Activated CD8-positive, alpha-beta memory T cell treated with anti-CD3 and anti-CD28 coated beads for 48 hours (primary cell): ENCODE measurements around the gene BPIFB4.
"Not testable (repeated sequence)": the region's sequence is repeated elsewhere in the genome, so short reads cannot be mapped to it uniquely, and the experiment has no call there.

Experiments
- DNase-seq, 3 experiments: peaks; one replicate each; pipeline ENCODE4 v3.0.0-alpha.2; 2020; ENCODE audit warnings: low read depth in 2 of 3, low spot score in 2 of 3

The BPIFB4 gene

GRCh38 chr20:33084722-33085121 is 5.3 kb downstream of the BPIFB4 start:
- no peak for DNase-seq

DNA sequence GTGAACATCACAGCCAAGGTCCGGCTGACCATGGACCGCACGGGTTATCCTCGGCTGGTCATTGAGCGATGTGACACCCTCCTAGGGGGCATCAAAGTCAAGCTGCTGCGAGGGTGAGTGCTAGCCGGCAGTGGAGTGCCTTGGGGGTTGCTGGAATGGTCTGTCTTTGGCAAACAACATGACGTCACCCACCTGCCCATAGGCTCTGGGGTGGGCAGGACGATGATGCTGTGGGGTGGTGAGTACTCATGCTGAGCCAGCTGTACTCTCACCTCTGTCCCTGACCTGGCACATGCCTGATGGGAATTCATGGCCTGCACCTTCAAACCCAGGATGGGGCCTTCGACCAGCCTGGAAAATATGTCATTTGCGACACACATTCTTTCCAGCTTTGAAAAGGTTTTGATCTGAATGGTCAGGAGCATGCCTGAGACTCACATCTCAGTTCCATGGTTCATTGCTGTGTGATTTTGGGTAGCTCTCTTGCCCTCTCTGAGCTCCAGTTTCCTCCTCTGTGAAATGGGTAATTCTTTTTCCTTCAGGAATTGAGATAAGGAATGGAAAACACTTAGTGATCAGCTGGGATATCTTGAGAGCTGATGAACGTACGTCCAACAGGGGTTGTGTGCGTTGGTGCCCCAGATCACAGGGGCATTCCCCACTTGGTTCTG is 6.7 kb downstream of the BPIFB4 start:
- no peak for DNase-seq

DNA sequence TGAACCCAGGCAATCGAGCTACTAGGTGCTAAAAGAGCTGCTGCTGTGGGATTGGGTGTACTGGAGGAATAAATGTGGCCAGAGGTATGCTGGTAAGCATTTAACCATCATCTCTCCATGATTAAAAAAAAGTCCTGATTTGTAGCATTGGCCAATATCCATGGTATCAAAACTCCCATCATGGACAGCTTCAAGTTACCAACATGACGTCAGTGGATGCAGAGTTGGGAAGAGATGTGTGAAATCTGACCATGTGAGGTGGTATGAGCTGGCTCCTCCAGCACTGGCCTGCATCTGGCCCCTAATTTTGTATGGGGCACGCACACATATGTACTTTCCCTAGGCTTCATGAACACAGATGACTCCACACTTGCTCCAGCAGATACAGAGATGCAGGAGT is 11.7 kb downstream of the BPIFB4 start:
- no peak for DNase-seq

DNA sequence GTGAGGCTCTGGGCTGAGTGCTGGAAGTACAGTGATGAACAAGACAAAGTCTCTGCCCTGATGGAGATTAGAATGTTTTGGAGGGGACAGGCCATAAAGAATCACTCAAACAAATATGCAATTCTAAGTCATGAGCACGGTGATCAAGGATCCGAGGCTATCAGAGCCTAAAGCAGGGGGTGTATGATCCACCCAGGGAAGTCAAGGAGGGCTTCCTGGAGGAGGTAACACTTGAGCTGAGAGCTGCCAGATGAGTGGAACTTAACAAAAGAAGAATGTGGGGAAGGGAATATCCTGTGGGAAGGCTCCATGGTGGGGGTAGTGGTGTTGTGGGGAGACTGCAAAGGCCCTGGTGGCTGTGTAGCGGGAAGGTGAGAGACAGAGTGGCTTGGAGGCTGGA is 12.2 kb downstream of the BPIFB4 start:
- no peak for DNase-seq

DNA sequence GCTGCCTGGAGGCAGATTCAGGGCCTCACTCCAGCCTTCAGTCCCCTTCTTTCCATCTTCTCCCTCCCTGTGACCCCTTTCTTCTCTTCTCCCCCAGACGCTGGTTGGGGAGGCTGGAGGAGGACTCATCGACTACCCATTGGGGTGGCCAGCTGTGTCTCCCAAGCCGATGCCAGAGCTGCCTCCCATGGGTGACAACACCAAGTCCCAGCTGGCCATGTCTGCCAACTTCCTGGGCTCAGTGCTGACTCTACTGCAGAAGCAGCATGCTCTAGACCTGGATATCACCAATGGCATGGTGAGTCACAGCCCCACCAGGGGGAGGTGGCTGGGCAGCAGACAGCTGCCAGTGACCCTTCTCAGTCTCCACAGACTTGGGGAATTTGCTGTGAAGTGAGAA is 12.9 kb downstream of the BPIFB4 start:
- no peak for DNase-seq

GRCh38 chr20:33093074-33093473 is 13.6 kb downstream of the BPIFB4 start:
- no peak for DNase-seq

- DNase-seq = no peak
Observed at GRCh38 chr20:33093582-33093981, 14.1 kb downstream of the BPIFB4 start.

DNA sequence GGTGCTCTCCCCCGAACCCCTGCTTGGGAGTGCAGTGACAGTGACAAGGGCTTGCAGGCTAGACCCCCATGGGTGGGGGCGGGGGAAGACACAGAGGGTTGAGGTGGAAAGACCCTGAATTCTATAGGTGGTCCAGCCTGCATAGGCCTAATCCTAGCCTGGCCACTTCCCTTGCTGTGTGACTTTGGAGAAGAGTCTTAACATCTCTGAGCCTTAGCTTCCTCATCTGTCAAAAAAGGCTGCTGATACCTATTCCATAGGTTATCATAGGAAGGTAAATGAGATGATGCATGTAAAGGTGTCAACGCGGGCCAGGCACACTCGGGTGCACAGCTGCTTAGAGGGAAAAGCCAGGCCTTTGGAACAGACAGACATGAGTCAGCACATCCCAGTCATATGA is 15.8 kb downstream of the BPIFB4 start:
- no peak for DNase-seq

GRCh38 chr20:33095902-33096584 is 16.6 kb downstream of the BPIFB4 start:
- peak in 1 of 3 experiments; percentile 8 for DNase-seq

- no peak for DNase-seq
Observed at GRCh38 chr20:33097001-33097400, 17.6 kb downstream of the BPIFB4 start.

- no peak for DNase-seq
Observed at GRCh38 chr20:33099843-33100538, 20.5 kb downstream of the BPIFB4 start.

DNA sequence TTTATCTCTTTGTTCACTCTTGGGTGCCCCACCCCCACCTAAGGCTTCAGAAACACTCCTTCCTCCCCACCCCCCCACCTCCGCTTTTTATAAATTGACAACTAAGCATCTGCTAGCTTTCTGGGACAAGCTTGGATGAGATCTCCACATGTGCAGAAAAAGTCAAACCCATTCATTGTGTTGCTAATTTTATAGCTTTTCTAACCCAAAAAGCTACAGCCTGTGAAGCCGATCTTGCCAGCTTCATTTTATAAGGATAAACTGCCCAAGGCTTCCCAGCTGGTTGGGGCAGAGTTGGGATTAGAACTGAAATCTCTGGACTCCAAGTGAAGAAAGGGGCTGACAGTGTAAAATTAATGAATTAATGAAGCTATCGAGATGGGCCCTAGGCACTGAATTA is 24.1 kb downstream of the BPIFB4 start:
- no peak for DNase-seq

- no peak for DNase-seq
Observed at GRCh38 chr20:33104336-33104735, 24.9 kb downstream of the BPIFB4 start.

DNA sequence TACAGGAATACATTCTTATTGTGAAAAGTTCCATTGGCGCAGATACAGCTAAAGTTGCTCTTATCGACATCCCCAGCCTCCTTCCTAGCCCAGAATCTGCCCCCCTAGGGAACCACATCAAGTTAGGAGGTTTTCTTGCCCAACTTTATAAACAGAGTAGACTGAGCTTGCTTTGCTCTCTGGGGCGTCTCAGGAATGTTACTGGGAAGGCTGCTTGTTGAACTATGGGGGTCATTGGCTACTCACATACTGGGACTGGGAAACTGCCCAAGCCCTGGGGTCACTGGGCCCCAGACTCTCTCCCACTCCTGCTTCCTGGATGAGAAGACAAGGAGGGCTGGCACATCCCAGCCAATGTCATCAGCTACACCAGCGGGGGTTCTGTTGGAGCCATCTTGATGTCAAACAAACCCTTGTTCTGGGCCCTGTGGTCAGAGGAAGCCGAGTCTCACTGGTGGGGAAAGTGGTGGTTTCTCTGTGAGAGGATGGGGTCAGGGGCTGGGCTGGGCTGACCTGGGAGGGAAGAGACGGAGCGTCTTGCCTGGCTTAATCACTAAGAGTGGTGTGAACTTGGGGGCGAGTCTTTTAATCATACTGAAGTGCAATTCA is 26.0 kb downstream of the BPIFB4 start:
- no peak for DNase-seq

DNA sequence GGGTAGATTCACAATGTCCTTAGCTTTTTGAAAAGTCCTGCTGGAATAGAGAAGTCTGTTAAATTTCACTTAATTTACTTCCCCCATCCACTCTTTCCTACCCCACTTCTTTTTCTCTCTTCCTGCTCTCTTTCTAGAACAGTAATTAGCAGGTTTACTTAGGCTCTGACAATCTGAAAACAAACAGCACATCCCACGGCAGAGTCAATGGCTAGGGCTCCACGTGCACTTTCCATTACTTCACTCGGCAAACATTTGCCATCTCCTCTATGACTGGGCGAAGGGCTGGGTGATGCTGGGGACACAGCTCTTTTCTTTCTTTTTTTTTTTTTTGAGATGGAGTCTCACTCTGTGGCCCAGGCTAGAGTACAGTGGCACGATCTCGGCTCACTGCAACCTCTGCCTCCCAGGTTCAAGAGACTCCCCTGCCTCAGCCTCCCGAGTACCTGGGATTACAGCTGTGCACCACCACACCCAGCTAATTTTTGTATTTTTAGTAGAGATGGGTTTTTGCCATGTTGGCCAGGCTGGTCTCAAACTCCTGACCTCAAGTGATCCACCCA is 26.7 kb downstream of the BPIFB4 start:
- not testable (repeated sequence) for DNase-seq

DNA sequence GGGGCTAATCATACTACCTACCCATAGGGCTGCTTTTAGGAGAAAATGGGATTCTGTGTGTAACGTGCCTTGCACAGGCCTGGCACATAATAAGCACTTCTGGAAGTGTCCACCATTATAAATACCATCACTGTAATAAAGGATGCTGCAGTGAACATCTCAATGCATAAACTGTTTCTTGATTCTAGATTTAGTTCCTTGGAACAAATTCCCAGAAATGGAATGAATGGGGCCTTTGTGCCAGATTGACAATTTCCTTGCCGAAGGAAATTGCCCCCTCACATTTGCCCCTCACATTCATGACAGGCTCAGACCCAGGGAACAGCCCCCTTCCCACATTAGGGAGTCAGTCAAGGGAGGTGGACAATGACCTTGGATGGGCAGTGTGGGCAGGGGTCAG is 29.2 kb downstream of the BPIFB4 start:
- DNase-seq = no peak

DNA sequence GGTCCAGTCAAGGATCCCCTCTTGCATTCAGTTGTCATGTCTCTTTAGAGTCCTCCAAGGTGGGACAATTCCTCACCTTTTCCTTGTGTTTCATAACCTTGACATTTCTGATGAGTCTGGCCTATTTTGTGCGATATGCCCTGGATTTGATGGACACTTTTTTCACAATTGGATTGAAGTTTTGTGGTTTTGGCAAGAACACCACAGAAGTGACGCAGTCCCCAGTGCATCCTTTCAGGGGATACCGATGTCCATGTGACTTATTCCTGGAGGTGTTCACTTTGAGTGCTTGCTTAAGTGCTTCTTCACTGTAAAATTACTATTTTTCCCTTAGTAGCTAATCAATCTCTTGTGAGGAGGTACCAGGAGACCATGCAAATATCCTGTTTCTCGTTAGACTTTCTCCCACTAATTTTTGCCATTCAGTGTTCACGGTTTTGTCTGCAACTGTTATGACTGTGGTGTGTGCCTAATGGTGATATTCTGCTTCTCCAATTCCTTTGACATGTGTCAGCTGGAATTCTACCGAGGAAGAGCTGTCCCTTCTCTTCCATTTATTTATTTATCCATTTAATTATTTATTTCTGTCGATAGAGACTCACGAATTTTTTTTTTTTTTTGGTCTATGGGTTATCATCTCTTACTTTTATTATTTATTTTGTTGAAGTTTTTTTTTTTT is 30.8 kb downstream of the BPIFB4 start:
- no peak for DNase-seq

DNA sequence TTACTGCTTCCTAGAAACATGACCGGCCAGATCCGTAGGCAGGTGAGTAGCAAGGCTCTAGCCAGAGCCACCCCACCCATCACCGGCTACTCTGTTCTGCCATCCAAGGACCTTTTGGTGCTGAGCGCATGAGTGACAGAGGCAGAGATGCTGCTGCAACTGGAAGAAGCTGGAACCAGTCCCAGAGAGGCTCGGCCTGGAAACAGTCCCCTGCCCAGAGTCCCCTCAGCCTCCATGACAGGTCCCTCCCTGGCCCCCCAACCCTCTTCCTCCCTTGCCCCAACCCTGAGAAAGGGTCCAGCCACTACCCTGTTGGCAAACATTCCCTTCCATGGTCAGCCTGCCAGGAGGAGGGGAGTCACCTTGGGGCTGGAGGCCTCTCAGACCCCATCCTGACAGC is 31.9 kb downstream of the BPIFB4 start:
- DNase-seq = no peak

DNA sequence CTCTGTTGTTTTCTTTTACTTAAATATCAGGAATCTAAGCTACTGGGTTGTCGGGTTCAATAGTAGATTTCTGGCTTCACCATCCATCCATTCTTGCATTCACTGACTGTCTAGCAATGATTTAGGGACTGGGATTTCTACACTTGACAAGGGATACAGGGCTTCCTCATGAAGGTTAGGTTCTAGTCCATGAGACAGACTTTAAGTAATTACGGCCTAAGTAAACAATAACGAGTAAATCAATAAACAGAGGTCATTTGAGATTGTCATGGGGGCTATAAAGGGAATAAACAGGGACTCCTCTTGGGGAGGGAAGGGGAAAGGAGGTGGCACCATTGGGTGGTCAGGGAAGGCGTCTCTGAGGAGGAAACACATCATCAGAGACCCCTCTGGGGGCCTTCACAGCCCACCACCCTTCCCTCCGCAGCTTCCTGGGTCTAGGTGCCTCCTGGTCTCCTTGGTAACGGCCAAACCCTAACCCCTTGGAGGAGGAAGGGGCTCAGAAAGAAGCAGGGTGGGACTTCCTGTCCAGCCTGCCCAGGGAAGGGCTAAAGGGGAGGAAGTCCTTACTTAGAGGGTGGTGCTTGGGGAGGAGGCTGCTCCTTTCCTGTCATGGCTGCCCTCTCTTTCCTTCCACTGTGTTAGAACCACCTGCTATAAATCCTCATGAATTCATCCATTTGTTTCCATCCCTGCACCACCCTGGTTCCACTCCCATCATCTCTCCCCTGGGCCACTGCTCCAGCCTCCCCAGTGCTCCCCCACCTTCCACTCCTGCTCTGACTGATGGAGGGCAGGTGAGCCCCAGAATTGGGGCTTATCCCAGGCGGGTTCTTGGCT is 33.3 kb downstream of the BPIFB4 start:
- no peak for DNase-seq

DNA sequence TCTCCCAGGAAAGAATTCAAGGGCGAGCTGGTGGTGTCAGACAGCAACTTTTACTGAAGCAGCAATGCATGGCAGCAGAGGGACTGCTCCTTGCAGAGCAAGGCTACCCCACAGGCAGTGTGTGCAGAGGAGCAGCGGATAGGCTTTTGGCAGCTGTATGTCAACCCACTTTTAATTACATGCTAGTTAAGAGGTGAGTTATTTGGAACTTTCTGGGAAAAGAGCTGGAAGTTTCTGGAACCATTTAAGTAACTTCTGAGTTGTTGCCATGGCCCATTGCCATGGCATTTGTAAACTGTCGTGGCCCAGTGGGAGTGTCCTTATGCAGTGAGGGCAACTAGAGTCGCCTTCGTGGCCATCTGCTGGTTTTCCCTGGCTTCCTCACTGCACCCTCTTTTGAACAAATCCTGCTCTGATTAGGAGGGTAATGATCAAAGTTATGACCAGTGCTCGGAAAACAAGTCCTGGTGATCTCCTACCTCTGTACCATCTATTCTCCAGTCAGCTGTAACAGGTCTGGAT is 34.0 kb downstream of the BPIFB4 start:
- no peak for DNase-seq
